Liver (tissue), 9 donors: ENCODE measurements around the gene HPN. TPM values are rescaled to one million over a fixed set of nuclear protein-coding genes. Genes with fewer than 3 reads are reported as not detected.
A peak's percentile ranks its signal among the peaks of the same experiment; 100 is the strongest.

ENCODE experiments used
- DNase-seq: peaks from one replicate; pipeline ENCODE4 v3.0.0-alpha.2; 2017; ENCODE audit warnings: low spot score
- H3K27ac ChIP-seq, 2 donors: one replicate each; pipeline ENCODE4 v1.7.0; 2013; ENCODE audit warnings: inconsistent platforms in 2 of 2, low read length in 2 of 2, control low read depth in 1 of 2, low read depth in 1 of 2, mild to moderate bottlenecking in 1 of 2
- H3K27me3 ChIP-seq, 4 donors: one replicate each; pipeline versions ENCODE4 v1.6.1 to v1.7.0; 2013; ENCODE audit warnings: low read length in 3 of 4, inconsistent platforms in 1 of 4, mild to moderate bottlenecking in 1 of 4, moderate library complexity in 1 of 4; ENCODE audit not compliant: control insufficient read depth in 4 of 4, insufficient read depth in 4 of 4
- H3K36me3 ChIP-seq, 4 donors: one replicate each; pipeline versions ENCODE4 v1.6.1 to v1.7.0; 2013; ENCODE audit warnings: low read length in 3 of 4, mild to moderate bottlenecking in 3 of 4, low read depth in 1 of 4, moderate library complexity in 1 of 4; ENCODE audit not compliant: control insufficient read depth in 4 of 4, insufficient read depth in 3 of 4
- H3K4me1 ChIP-seq, 4 donors: one replicate each; pipeline versions ENCODE4 v1.6.1 to v1.7.0; 2013; ENCODE audit warnings: low read length in 3 of 4, mild to moderate bottlenecking in 3 of 4, moderate library complexity in 1 of 4; ENCODE audit not compliant: control insufficient read depth in 4 of 4, insufficient read depth in 4 of 4
- H3K4me3 ChIP-seq, 3 donors: one replicate each; pipeline versions ENCODE4 v1.6.1 to v1.7.0; 2013; ENCODE audit warnings: low read length in 3 of 3, control low read depth in 1 of 3, low read depth in 1 of 3, mild to moderate bottlenecking in 1 of 3
- H3K9ac ChIP-seq, 2 donors: one replicate each; pipeline ENCODE4 v1.7.0; 2013; ENCODE audit warnings: low read length in 2 of 2, mild to moderate bottlenecking in 2 of 2, moderate library complexity in 2 of 2, control low read depth in 1 of 2, low read depth in 1 of 2
- H3K9me3 ChIP-seq, 4 donors: one replicate each; pipeline versions ENCODE4 v1.6.1 to v1.7.0; 2013; ENCODE audit warnings: low read length in 3 of 4; ENCODE audit not compliant: control insufficient read depth in 4 of 4
- ATF3 ChIP-seq: IDR thresholded peaks from 2 replicates; pipeline ENCODE4 v1.6.1; 2016; ENCODE audit warnings: antibody characterized with exemption
- CTCF ChIP-seq: fragments of 150-350 bp; IDR thresholded peaks from 2 replicates; pipeline ENCODE4 v1.5.1; 2017; ENCODE audit warnings: improper control_type of control experiment, low read depth, low read length; ENCODE audit not compliant: missing input control
- GABPA ChIP-seq, 2 donors: IDR thresholded peaks in 1 of 2; conservative IDR thresholded peaks in 1 of 2; 2 replicates each; pipeline ENCODE4 v1.6.1; 2016; ENCODE audit warnings: antibody characterized with exemption in 2 of 2, mild to moderate bottlenecking in 1 of 2, moderate library complexity in 1 of 2
- HNF4A ChIP-seq, 2 donors: conservative IDR thresholded peaks; 2 replicates each; pipeline ENCODE4 v1.6.1; 2016; ENCODE audit warnings: antibody characterized with exemption in 2 of 2, mild to moderate bottlenecking in 2 of 2
- RAD21 ChIP-seq, 2 donors: IDR thresholded peaks; 2 replicates each; pipeline ENCODE4 v1.6.1; 2016; ENCODE audit warnings: antibody characterized with exemption in 2 of 2, mild to moderate bottlenecking in 2 of 2
- RXRA ChIP-seq, 2 donors: IDR thresholded peaks; 2 replicates each; pipeline ENCODE4 v1.6.1; 2017 to 2018; ENCODE audit warnings: antibody characterized with exemption in 2 of 2, mild to moderate bottlenecking in 1 of 2
- SP1 ChIP-seq: IDR thresholded peaks from 2 replicates; pipeline ENCODE4 v1.6.1; 2018; ENCODE audit warnings: antibody characterized with exemption, mild to moderate bottlenecking
- WGBS: extraction: QIAGEN DNeasy Blood & Tissue Kit; methylation state at CpG from one replicate; pipeline ENCODE4 v1.1.7; 2013; 5-methylcytosine and 5-hydroxymethylcytosine counted together
- polyA plus RNA-seq, 2 donors: library from polyadenylated mRNA; stranded (reverse) in 1 of 2; unstranded in 1 of 2; fragments of 200-250 nt in 1 of 2; fragments of >200 nt in 1 of 2; fragmentation: Nextera tagmentation in 1 of 2; extraction: Ambion mirVana in 1 of 2; gene quantifications; one replicate each; pipeline versions ENCODE4 v1.2.1 to v1.2.3, GENCODE V29; 2013 to 2015
- total RNA-seq, 2 donors: library from RNA; depleted of rRNA; stranded (reverse); fragments of >200 nt; gene quantifications; one replicate each; pipeline ENCODE4 v1.2.3, GENCODE V29; 2014
- donor health status: healthy.
- donor health status: healthy.
- donor health status: healthy.
- donor health status: healthy.
- donor health status: healthy.

HPN gene
- total and polyA plus RNA-seq, 4 donors = 130 to 535 (median 335) TPM

GRCh38 chr19:35042954-35043604 is 1.6 kb downstream of the HPN start:
- DNase-seq = no peak
- peak overlapping the region; percentile 63 to 78 (median 76) for H3K4me3 ChIP-seq
- no peaks in the 10 kb centered on the region for H3K27me3 ChIP-seq
- H3K27ac ChIP-seq = peak overlapping the region; percentile 93 to 98
- no peaks in the 10 kb centered on the region for H3K9me3 ChIP-seq
- H3K36me3 ChIP-seq = peaks cover 0 to 2% (median 0%) of the 10 kb centered on the region in 4 donors
- H3K4me1 ChIP-seq = peaks cover 26 to 86% (median 49%) of the 10 kb centered on the region in 4 donors
- H3K9ac ChIP-seq = peak overlapping the region; percentile 34 to 74
- WGBS = 40% methylated on average over 14 of the region's 14 CpGs
- TF ChIP-seq HNF4A (conservative IDR thresholded peaks at IDR 0.05) (peak; percentile 66 to 67), GABPA (IDR thresholded peaks at IDR 0.05 in 1 of 2, conservative IDR thresholded peaks at IDR 0.05 in 1 of 2) (no peak)

- H3K27ac ChIP-seq = peak overlapping the region; percentile 93 to 98
- H3K4me3 ChIP-seq = peak overlapping the region; percentile 63 to 78 (median 76)
- no peaks in the 10 kb centered on the region for H3K9me3 ChIP-seq
- TF ChIP-seq RXRA (IDR thresholded peaks at IDR 0.05) (no peak), ATF3 (no peak), SP1 (no peak), HNF4A (conservative IDR thresholded peaks at IDR 0.05) (no peak)
- H3K36me3 ChIP-seq = peaks cover 0 to 2% (median 0%) of the 10 kb centered on the region in 4 donors
- 42% methylated on average over 14 of the region's 14 CpGs for WGBS
- H3K27me3 ChIP-seq = no peaks in the 10 kb centered on the region
- H3K4me1 ChIP-seq = peaks cover 26 to 86% (median 55%) of the 10 kb centered on the region in 4 donors
- peak overlapping the region; percentile 34 to 74 for H3K9ac ChIP-seq
- DNase-seq = no peak
Observed at GRCh38 chr19:35043906-35044305, 2.4 kb downstream of the HPN start.

DNA sequence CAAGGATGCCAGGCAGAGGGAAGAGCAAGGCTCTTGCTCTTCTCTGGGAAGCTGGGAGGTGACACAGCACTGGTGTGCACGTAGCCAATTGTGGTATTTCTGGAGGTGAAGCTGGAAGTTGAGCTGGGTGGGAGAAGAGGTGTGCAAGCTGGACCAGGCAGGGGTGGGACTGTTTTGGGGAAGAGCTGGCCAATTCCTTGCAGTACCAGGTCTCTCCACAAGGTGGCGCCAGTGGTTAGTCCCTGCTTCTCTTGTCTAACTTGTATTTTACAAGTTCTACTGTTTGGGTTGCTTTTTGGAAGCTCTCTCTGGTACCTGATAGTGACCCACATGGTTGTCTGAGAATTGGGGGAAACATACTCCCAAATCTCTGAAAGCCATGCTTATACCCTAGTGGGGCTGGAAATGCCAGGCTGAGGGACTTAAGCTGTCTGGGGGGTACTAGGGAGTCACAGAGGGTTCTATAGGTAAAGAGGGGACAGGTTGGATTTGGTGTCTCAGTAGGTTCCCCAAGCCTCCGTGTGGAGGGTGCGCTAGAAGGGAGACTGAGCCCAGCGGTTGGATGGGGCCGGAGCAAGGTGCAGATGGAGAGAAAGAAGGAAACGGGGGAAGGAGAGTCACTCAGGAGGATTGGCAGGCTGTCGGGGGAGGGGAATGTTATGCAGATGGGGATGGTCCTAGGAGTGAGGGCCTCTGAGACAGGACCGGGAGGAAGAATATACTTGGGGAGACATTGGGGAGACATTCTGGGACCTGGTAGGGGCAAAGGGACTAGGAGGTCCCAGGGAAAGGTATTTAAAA is 3.0 kb downstream of the HPN start:
- Histone ChIP-seq H3K9ac (peak overlapping the region in 1 of 2 donors; percentile 34), H3K36me3 (peaks cover 0 to 5% (median under 1%) of the 10 kb centered on the region in 4 donors), H3K4me1 (peaks cover 27 to 86% (median 57%) of the 10 kb centered on the region in 4 donors), H3K4me3 (peak overlapping the region; percentile 63 to 78 (median 76)), H3K27ac (peak overlapping the region; percentile 93 to 98), H3K9me3 (no peaks in the 10 kb centered on the region), H3K27me3 (no peaks in the 10 kb centered on the region)
- TF ChIP-seq RAD21 (IDR thresholded peaks at IDR 0.05) (peak; percentile 74 to 84), HNF4A (conservative IDR thresholded peaks at IDR 0.05) (no peak), CTCF (peak; percentile 89)
- WGBS = 53% methylated on average over 9 of the region's 9 CpGs
- DNase-seq = peak; percentile 70
